DOHH2 (cell line): ENCODE results near the gene SOBP.

Experiments
- EZH2phosphoT487 ChIP-seq: fragments of 200-600 bp; sonication (generic); IDR thresholded peaks from 2 replicates; pipeline ENCODE4 v1.6.1; 2017; ENCODE audit warnings: borderline replicate concordance, mild to moderate bottlenecking, antibody characterized with exemption, low read length, moderate library complexity, mixed read lengths
- TF ChIP-seq, protein P1 (sequence below): fragments of 200-600 bp; sonication (generic); IDR thresholded peaks from one replicate; pipeline ENCODE4 v1.5.1; 2014; ENCODE audit warnings: antibody characterized with exemption, mild to moderate bottlenecking, low read depth, low read length; ENCODE audit not compliant: poor library complexity, severe bottlenecking

DNA sequence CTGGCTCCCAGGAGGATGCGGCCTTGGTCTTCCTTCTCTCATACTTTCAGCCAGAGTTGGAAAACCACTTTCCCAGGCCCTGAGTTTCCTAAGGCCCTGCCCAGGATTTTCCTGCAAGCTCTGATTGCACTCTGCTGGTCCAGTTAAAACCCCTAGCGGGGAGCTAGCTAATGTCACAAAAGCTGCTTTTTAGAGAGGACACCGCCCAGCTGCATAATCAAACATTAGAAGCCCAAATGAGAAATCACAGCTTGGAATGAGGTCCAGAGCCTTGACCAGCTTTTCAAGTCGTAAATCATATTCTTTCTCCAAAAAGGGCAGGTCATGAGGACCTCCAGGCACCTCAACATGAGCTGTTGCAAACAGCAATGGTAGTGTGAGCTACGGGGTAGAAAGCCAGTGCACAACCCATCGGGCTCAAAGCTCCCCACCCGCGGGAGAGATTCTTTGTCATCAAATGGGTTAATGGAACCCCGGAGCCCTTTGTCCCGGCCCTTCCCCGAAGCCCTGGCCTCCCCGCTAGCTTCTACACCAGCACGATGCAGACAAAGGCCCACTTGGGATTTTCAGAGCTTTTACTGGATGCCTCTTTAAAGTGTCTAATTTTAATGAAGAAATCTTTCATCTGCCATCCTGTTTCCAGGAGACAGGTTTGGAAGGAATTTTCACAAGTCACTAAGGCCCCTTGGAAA, 200.2 kb downstream of the SOBP start:
- TF ChIP-seq, protein P1, sequence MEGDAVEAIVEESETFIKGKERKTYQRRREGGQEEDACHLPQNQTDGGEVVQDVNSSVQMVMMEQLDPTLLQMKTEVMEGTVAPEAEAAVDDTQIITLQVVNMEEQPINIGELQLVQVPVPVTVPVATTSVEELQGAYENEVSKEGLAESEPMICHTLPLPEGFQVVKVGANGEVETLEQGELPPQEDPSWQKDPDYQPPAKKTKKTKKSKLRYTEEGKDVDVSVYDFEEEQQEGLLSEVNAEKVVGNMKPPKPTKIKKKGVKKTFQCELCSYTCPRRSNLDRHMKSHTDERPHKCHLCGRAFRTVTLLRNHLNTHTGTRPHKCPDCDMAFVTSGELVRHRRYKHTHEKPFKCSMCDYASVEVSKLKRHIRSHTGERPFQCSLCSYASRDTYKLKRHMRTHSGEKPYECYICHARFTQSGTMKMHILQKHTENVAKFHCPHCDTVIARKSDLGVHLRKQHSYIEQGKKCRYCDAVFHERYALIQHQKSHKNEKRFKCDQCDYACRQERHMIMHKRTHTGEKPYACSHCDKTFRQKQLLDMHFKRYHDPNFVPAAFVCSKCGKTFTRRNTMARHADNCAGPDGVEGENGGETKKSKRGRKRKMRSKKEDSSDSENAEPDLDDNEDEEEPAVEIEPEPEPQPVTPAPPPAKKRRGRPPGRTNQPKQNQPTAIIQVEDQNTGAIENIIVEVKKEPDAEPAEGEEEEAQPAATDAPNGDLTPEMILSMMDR = no peak
- no peak for TF ChIP-seq EZH2phosphoT487
